GM19467 (cell line): ENCODE data around the gene TMEM131.

Source experiments
- ATAC-seq: cut with Tn5 transposase; IDR thresholded peaks from one replicate; pipeline ENCODE4 v1.9.1; 2021; ENCODE audit warnings: mild to moderate bottlenecking, moderate library complexity; ENCODE audit not compliant: unreplicated experiment

The TMEM131 gene

GRCh38 chr2:97766567-97766966, 229.2 kb downstream of the TMEM131 start:
- no peak for ATAC-seq

- ATAC-seq, result no peak
These were observed 229.8 kb downstream of the TMEM131 start for GRCh38 chr2:97765933-97766332.

GRCh38 chr2:97764559-97765263, 231.0 kb downstream of the TMEM131 start:
- no peak for ATAC-seq

- ATAC-seq, result no peak
These were observed 232.4 kb downstream of the TMEM131 start for GRCh38 chr2:97763176-97763845.

- ATAC-seq, result no peak
These were observed 234.6 kb downstream of the TMEM131 start for GRCh38 chr2:97761192-97761591.

- ATAC-seq, result no peak
These were observed 235.2 kb downstream of the TMEM131 start for GRCh38 chr2:97760480-97761049.

GRCh38 chr2:97759727-97760407, 235.9 kb downstream of the TMEM131 start:
- ATAC-seq, result no peak

- no peak for ATAC-seq
These were observed 237.5 kb downstream of the TMEM131 start for GRCh38 chr2:97758131-97758705.

GRCh38 chr2:97757062-97757461, 238.7 kb downstream of the TMEM131 start:
- ATAC-seq, result no peak

- ATAC-seq, result no peak
These were observed 240.3 kb downstream of the TMEM131 start for GRCh38 chr2:97755491-97755890.

GRCh38 chr2:97754690-97755346, 240.9 kb downstream of the TMEM131 start:
- no peak for ATAC-seq

- ATAC-seq, result no peak
These were observed 243.1 kb downstream of the TMEM131 start for GRCh38 chr2:97752342-97753334.

- no peak for ATAC-seq
These were observed 244.0 kb downstream of the TMEM131 start for GRCh38 chr2:97751752-97752151.

- ATAC-seq, result no peak
These were observed 245.7 kb downstream of the TMEM131 start for GRCh38 chr2:97750017-97750416.

- no peak for ATAC-seq
These were observed 246.2 kb downstream of the TMEM131 start for GRCh38 chr2:97749581-97749980.

GRCh38 chr2:97747716-97748115, 248.0 kb downstream of the TMEM131 start:
- no peak for ATAC-seq

GRCh38 chr2:97747285-97747684, 248.5 kb downstream of the TMEM131 start:
- no peak for ATAC-seq

GRCh38 chr2:97745474-97746174, 250.1 kb downstream of the TMEM131 start:
- ATAC-seq, result no peak

- ATAC-seq, result no peak
These were observed 251.8 kb downstream of the TMEM131 start for GRCh38 chr2:97743913-97744312.
